Testis (tissue), 2 donors: ENCODE results near the gene IFNGR2.

Source experiments
- POLR2A ChIP-seq: fragments of 450-650 bp; IDR thresholded peaks from one replicate; pipeline ENCODE4 v1.6.1; 2017; ENCODE audit warnings: antibody characterized with exemption, mild to moderate bottlenecking, moderate library complexity
- TF ChIP-seq, protein P1 (sequence below), 3 experiments: fragments of 450-650 bp in 2 of 3; fragments of 200-600 bp in 1 of 3; sonication (generic) in 1 of 3; IDR thresholded peaks; one replicate each; pipeline ENCODE4 v1.5.1; 2016 to 2019; ENCODE audit warnings: antibody characterized with exemption in 3 of 3, mild to moderate bottlenecking in 2 of 3, moderate library complexity in 1 of 3

DNA sequence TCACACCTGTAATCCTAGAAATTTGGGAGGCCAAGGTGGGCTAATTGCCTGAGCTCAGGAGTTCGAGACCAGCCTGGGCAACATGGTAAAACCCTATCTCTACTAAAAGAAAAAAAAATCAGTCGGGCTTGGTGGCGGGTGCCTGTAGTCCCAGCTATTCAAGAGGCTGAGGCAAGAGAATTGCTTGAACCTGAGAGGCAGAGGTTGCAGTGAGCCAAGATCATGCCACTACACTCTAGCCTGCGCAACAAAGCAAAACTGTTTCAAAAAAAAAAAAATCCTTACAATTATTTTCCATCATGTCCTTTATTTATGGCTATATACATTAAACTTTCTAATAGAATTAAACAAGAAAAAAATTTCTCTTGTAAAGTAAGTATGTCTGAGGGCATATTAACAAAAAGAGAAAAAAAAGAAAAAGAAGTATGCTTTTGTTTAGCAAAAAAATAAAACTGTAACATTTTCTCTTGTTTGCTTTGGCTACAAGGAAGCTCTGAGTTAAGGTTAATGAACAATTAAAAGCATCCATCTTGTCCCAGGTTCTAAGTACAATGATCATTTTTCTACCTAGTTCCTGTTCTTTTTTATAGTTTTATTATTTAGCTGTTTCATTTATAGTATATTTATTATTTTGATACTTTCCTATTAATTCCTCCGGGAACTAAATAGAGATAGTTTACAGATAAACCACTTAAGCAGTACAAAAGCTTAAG lies 58.5 kb downstream of the IFNGR2 start:
- TF ChIP-seq, protein P1, sequence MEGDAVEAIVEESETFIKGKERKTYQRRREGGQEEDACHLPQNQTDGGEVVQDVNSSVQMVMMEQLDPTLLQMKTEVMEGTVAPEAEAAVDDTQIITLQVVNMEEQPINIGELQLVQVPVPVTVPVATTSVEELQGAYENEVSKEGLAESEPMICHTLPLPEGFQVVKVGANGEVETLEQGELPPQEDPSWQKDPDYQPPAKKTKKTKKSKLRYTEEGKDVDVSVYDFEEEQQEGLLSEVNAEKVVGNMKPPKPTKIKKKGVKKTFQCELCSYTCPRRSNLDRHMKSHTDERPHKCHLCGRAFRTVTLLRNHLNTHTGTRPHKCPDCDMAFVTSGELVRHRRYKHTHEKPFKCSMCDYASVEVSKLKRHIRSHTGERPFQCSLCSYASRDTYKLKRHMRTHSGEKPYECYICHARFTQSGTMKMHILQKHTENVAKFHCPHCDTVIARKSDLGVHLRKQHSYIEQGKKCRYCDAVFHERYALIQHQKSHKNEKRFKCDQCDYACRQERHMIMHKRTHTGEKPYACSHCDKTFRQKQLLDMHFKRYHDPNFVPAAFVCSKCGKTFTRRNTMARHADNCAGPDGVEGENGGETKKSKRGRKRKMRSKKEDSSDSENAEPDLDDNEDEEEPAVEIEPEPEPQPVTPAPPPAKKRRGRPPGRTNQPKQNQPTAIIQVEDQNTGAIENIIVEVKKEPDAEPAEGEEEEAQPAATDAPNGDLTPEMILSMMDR (IDR thresholded peaks at IDR 0.05) = no peak
- no peak for TF ChIP-seq POLR2A
